CD4-positive, alpha-beta T cell (primary cell): ENCODE data around the gene BCLAF1. TPM values are rescaled to one million over a fixed set of nuclear protein-coding genes. Genes with fewer than 3 reads are reported as not detected.

Experiments used
- ATAC-seq: fragments of 200-7000 bp; cut with Tn5 transposase; one replicate; pipeline ENCODE4 v1.10.0; 2022; ENCODE audit warnings: mild to moderate bottlenecking; ENCODE audit not compliant: poor library complexity
- CTCF ChIA-PET: fragments of 350-600 bp; sonication (Branson Sonifier 250); formaldehyde crosslinking; loops from one replicate; lab custom pipeline; 2021; ENCODE audit warnings: antibody characterized with exemption, inconsistent platforms; lab: Charles Lee
- POLR2A ChIA-PET: fragments of 350-600 bp; sonication (Branson Sonifier 250); formaldehyde crosslinking; loops from one replicate; lab custom pipeline; 2021; ENCODE audit warnings: antibody characterized with exemption, inconsistent platforms; lab: Charles Lee
- DNase-seq, 14 experiments: peaks; one replicate each; pipeline ENCODE4 v3.0.0-alpha.2; 2013 to 2020; ENCODE audit warnings: mixed read lengths in 2 of 14
- H3K27ac ChIP-seq, 2 donors: one replicate each; pipeline versions ENCODE4 v1.5.1 to v1.7.0; 2013; ENCODE audit warnings: low read length in 2 of 2, low read depth in 1 of 2, mild to moderate bottlenecking in 1 of 2
- H3K27me3 ChIP-seq, 2 experiments: 1 replicate in 1 of 2; 2 replicates in 1 of 2; pipeline versions ENCODE4 v1.6.1 to v1.7.0; 2013; ENCODE audit warnings: low read length in 2 of 2, control low read depth in 1 of 2, mild to moderate bottlenecking in 1 of 2, moderate library complexity in 1 of 2; ENCODE audit not compliant: insufficient read depth in 2 of 2, control insufficient read depth in 1 of 2
- H3K36me3 ChIP-seq: one replicate; pipeline ENCODE4 v1.6.1; 2013; ENCODE audit warnings: low read length, control low read depth; ENCODE audit not compliant: insufficient read depth
- H3K4me1 ChIP-seq: one replicate; pipeline ENCODE4 v1.6.1; 2013; ENCODE audit warnings: low read length, control low read depth; ENCODE audit not compliant: insufficient read depth
- H3K4me3 ChIP-seq: one replicate; pipeline ENCODE4 v1.5.1; 2013; ENCODE audit warnings: mild to moderate bottlenecking, low read length, moderate library complexity
- H3K9me3 ChIP-seq, 2 experiments: 1 replicate in 1 of 2; 2 replicates in 1 of 2; pipeline versions ENCODE4 v1.6.1 to v1.7.0; 2013; ENCODE audit warnings: low read length in 2 of 2, mild to moderate bottlenecking in 2 of 2, control low read depth in 1 of 2, moderate library complexity in 1 of 2; ENCODE audit not compliant: control insufficient read depth in 1 of 2, insufficient read depth in 1 of 2
- H3K27ac Mint-ChIP-seq: one replicate; pipeline ENCODE4 v1.8.0; 2020; ENCODE audit warnings: mixed read lengths
- H3K27me3 Mint-ChIP-seq: one replicate; pipeline ENCODE4 v1.8.0; 2021; ENCODE audit warnings: mixed read lengths
- H3K36me3 Mint-ChIP-seq: one replicate; pipeline ENCODE4 v1.8.0; 2021; ENCODE audit warnings: low read depth, mixed read lengths
- H3K4me1 Mint-ChIP-seq: one replicate; pipeline ENCODE4 v1.8.0; 2021; ENCODE audit warnings: low read depth, mixed read lengths
- H3K4me3 Mint-ChIP-seq: one replicate; pipeline ENCODE4 v1.8.0; 2020; ENCODE audit warnings: mild to moderate bottlenecking, mixed read lengths
- H3K9me3 Mint-ChIP-seq: one replicate; pipeline ENCODE4 v1.8.0; 2020; ENCODE audit warnings: mixed read lengths
- CTCF ChIP-seq: fragments of 200-600 bp; IDR thresholded peaks from one replicate; pipeline ENCODE4 v1.8.0; 2022; ENCODE audit warnings: antibody characterized with exemption, mild to moderate bottlenecking
- intact Hi-C, 2 experiments: fragments of 100-400 bp; cut with DNase I in 1 of 2; cut with micrococcal nuclease in 1 of 2; formaldehyde crosslinking; loops; one replicate each; pipeline versions ENCODE4 v1.15.1 to v1.9.0; 2023 to 2025; cut with DNase I, micrococcal nuclease
- total RNA-seq, 174 experiments: library from RNA in 2 of 174; stranded (reverse) in 2 of 174; gene quantifications; one replicate each; pipeline ENCODE4 v1.2.3 and lab custom pipeline; 2021 to 2026

The BCLAF1 gene
- total RNA-seq, 2 experiments from 2014 or later = 484 to 501 TPM

GRCh38 chr6:136337606-136338005 lies 48.0 kb upstream of the BCLAF1 start:
- no peaks in the 10 kb centered on the region for H3K4me1 ChIP-seq
- no peak overlapping the region for H3K4me3 Mint-ChIP-seq
- POLR2A ChIA-PET = no interaction called here
- no peaks in the 10 kb centered on the region for H3K27me3 Mint-ChIP-seq
- CTCF ChIA-PET = no interaction called here
- H3K4me1 Mint-ChIP-seq = no peaks in the 10 kb centered on the region
- DNase-seq (no peak), ATAC-seq (no peak)
- no peaks in the 10 kb centered on the region for H3K36me3 Mint-ChIP-seq
- H3K27ac Mint-ChIP-seq = no peak overlapping the region
- no peak overlapping the region for H3K4me3 ChIP-seq
- H3K27me3 ChIP-seq = peaks cover 0 to 3% of the 10 kb centered on the region in 2 experiments
- TF ChIP-seq CTCF = no peak
- intact Hi-C loops = no loop called here
- no peak overlapping the region for H3K27ac ChIP-seq
- no peaks in the 10 kb centered on the region for H3K9me3 ChIP-seq
- no peaks in the 10 kb centered on the region for H3K36me3 ChIP-seq
- no peaks in the 10 kb centered on the region for H3K9me3 Mint-ChIP-seq

- no peaks in the 10 kb centered on the region for H3K36me3 Mint-ChIP-seq
- H3K27me3 Mint-ChIP-seq = no peaks in the 10 kb centered on the region
- H3K4me1 Mint-ChIP-seq = no peaks in the 10 kb centered on the region
- no peak for TF ChIP-seq CTCF
- no peaks in the 10 kb centered on the region for H3K9me3 Mint-ChIP-seq
- DNase-seq (no peak), ATAC-seq (no peak)
- Histone ChIP-seq H3K4me1 (no peaks in the 10 kb centered on the region), H3K4me3 (no peak overlapping the region), H3K9me3 (no peaks in the 10 kb centered on the region), H3K36me3 (no peaks in the 10 kb centered on the region), H3K27me3 (peaks cover 0 to 3% of the 10 kb centered on the region in 2 experiments), H3K27ac (no peak overlapping the region)
- H3K27ac Mint-ChIP-seq = no peak overlapping the region
- POLR2A ChIA-PET = no interaction called here
- no peak overlapping the region for H3K4me3 Mint-ChIP-seq
- intact Hi-C loops = no loop called here
- CTCF ChIA-PET = no interaction called here
Measured at GRCh38 chr6:136337121-136337520, 47.5 kb upstream of the BCLAF1 start.

- H3K36me3 ChIP-seq = no peaks in the 10 kb centered on the region
- no peaks in the 10 kb centered on the region for H3K36me3 Mint-ChIP-seq
- DNase-seq = no peak
- H3K27me3 ChIP-seq = peaks cover 0 to 3% of the 10 kb centered on the region in 2 experiments
- TF ChIP-seq CTCF = no peak
- no peaks in the 10 kb centered on the region for H3K4me1 ChIP-seq
- H3K27ac ChIP-seq = no peak overlapping the region
- no peaks in the 10 kb centered on the region for H3K9me3 Mint-ChIP-seq
- H3K4me1 Mint-ChIP-seq = no peaks in the 10 kb centered on the region
- POLR2A ChIA-PET = no interaction called here
- CTCF ChIA-PET = no interaction called here
- no peak for ATAC-seq
- no peak overlapping the region for H3K4me3 Mint-ChIP-seq
- no peak overlapping the region for H3K27ac Mint-ChIP-seq
- no peaks in the 10 kb centered on the region for H3K27me3 Mint-ChIP-seq
- no peaks in the 10 kb centered on the region for H3K9me3 ChIP-seq
- intact Hi-C loops = no loop called here
- H3K4me3 ChIP-seq = no peak overlapping the region
Measured at GRCh38 chr6:136335736-136336363, 46.2 kb upstream of the BCLAF1 start.
